HepG2 (cell line): ENCODE results near the gene LYZL1. TPM values are rescaled to one million over a fixed set of nuclear protein-coding genes. Genes with fewer than 3 reads are reported as not detected.

Experiments
- ATAC-seq: fragments of 200-7000 bp; cut with Tn5 transposase; 3 replicates; pipeline ENCODE4 v1.9.1; 2020; ENCODE audit warnings: mild to moderate bottlenecking, moderate library complexity
- BruUV-seq: library from RNA; stranded (reverse); fragments of 400-500 nt; replicated peaks from 2 replicates; lab custom pipeline; 2021; lab: Mats Ljungman, UMichigan
- CTCF ChIA-PET: fragments of 300-600 bp; formaldehyde crosslinking; extraction: SDS; loops from one replicate; lab custom pipeline; 2021; ENCODE audit warnings: low total read pairs, inconsistent platforms, low intra/inter-chr PET ratio; lab: Yijun Ruan, JAX
- POLR2A ChIA-PET: fragments of 350-600 bp; sonication (Branson Sonifier 250); formaldehyde crosslinking; loops from one replicate; lab custom pipeline; 2020; ENCODE audit warnings: antibody characterized with exemption, inconsistent platforms; lab: Yijun Ruan, JAX
- DNase-seq: peaks from one replicate; pipeline ENCODE4 v3.0.0-alpha.2; 2015; ENCODE audit warnings: low spot score
- FAIRE-seq: peaks from 3 replicates; lab custom pipeline; 2011; peaks lifted over from hg19 to GRCh38; lab: Jason Lieb, UNC
- H2AFZ ChIP-seq: one replicate; pipeline ENCODE4 v1.6.1; 2011; ENCODE audit warnings: low read length, inconsistent platforms
- H3K27ac ChIP-seq: fragments of 300-600 bp; 3 replicates; pipeline ENCODE4 v1.8.0; 2011; ENCODE audit warnings: mixed run types, mild to moderate bottlenecking, mixed read lengths, low read length, inconsistent platforms; ENCODE audit not compliant: insufficient read depth; ENCODE audit errors: extremely low read length
- H3K27me3 ChIP-seq, 2 experiments: fragments of 200-600 bp in 1 of 2; 2 replicates in 1 of 2; 3 replicates in 1 of 2; pipeline versions ENCODE4 v1.6.0 to v1.8.0; 2011; ENCODE audit warnings: low read length in 2 of 2, mild to moderate bottlenecking in 2 of 2, moderate library complexity in 2 of 2, inconsistent platforms in 1 of 2; ENCODE audit not compliant: insufficient read depth in 2 of 2, control insufficient read depth in 1 of 2
- H3K36me3 ChIP-seq, 2 experiments: fragments of 200-600 bp in 1 of 2; replicated peaks in 1 of 2; 2 replicates in 1 of 2; 3 replicates in 1 of 2; pipeline versions ENCODE4 v1.5.1 to v1.8.0; 2011; ENCODE audit warnings: low read length in 2 of 2, inconsistent platforms in 1 of 2; ENCODE audit not compliant: insufficient read depth in 2 of 2, control insufficient read depth in 1 of 2
- H3K4me1 ChIP-seq: 2 replicates; pipeline ENCODE4 v1.5.1; 2012; ENCODE audit warnings: low read length, inconsistent platforms; ENCODE audit not compliant: insufficient read depth
- H3K4me2 ChIP-seq: 2 replicates; pipeline ENCODE4 v1.6.0; 2011; ENCODE audit warnings: low read depth, low read length, inconsistent platforms
- H3K4me3 ChIP-seq, 3 experiments: fragments of 200-600 bp in 1 of 3; sonication (generic), shearing (Covaris generic) in 1 of 3; replicated peaks in 1 of 3; 2 replicates each; pipeline ENCODE4 v1.5.1; 2011 to 2016; ENCODE audit warnings: low read length in 3 of 3, inconsistent platforms in 2 of 3, low read depth in 2 of 3, mild to moderate bottlenecking in 2 of 3, control low read depth in 1 of 3, mixed read lengths in 1 of 3; ENCODE audit not compliant: insufficient read depth in 1 of 3
- H3K79me2 ChIP-seq: one replicate; pipeline ENCODE4 v1.6.1; 2011; ENCODE audit warnings: low read length, inconsistent platforms; ENCODE audit not compliant: insufficient read depth
- H3K9ac ChIP-seq: 2 replicates; pipeline ENCODE4 v1.6.0; 2011; ENCODE audit warnings: mild to moderate bottlenecking, low read depth, low read length, inconsistent platforms; ENCODE audit not compliant: insufficient read depth
- H3K9me3 ChIP-seq: 2 replicates; pipeline ENCODE4 v1.5.1; 2012; ENCODE audit warnings: mild to moderate bottlenecking, low read length
- H4K20me1 ChIP-seq: 2 replicates; pipeline ENCODE4 v1.6.0; 2011; ENCODE audit warnings: inconsistent platforms, mild to moderate bottlenecking, low read length, moderate library complexity; ENCODE audit not compliant: insufficient read depth
- ARNTL ChIP-seq: sonication (generic); formaldehyde crosslinking; IDR thresholded peaks from 2 replicates; pipeline ENCODE4 v1.4.0; 2020; ENCODE audit warnings: mild to moderate bottlenecking, missing genetic modification reagents
- EHMT2 ChIP-seq: fragments of 200-600 bp; sonication (generic); IDR thresholded peaks from 2 replicates; pipeline ENCODE4 v1.7.0; 2017; ENCODE audit warnings: antibody characterized with exemption, low read depth, low read length, borderline replicate concordance
- ETS1 ChIP-seq: sonication (generic); formaldehyde crosslinking; IDR thresholded peaks from 2 replicates; pipeline ENCODE4 v1.4.0; 2020; ENCODE audit warnings: missing genetic modification reagents
- GATA4 ChIP-seq: sonication (generic); IDR thresholded peaks from 2 replicates; pipeline ENCODE4 v1.6.1; 2016; ENCODE audit warnings: antibody characterized with exemption, low read depth, borderline replicate concordance
- HOXA9 ChIP-seq: sonication (generic); formaldehyde crosslinking; IDR thresholded peaks from 2 replicates; pipeline ENCODE4 v1.8.1; 2022; ENCODE audit warnings: missing genetic modification reagents, mild to moderate bottlenecking, moderate library complexity, borderline replicate concordance
- KDM6A ChIP-seq: IDR thresholded peaks from 2 replicates; pipeline ENCODE4 v1.6.1; 2016; ENCODE audit warnings: low read depth
- MAFG ChIP-seq: sonication (generic); formaldehyde crosslinking; IDR thresholded peaks from 2 replicates; pipeline ENCODE4 v1.5.1; 2020; ENCODE audit warnings: mild to moderate bottlenecking, missing genetic modification reagents
- MIER3 ChIP-seq: IDR thresholded peaks from 2 replicates; pipeline ENCODE4 v1.6.1; 2016; ENCODE audit warnings: missing compliant biosample characterization, borderline replicate concordance
- MYC ChIP-seq: sonication (generic); formaldehyde crosslinking; IDR thresholded peaks from 2 replicates; pipeline ENCODE4 v1.9.0; 2021; ENCODE audit warnings: missing genetic modification reagents, borderline replicate concordance
- NCOA2 ChIP-seq: sonication (generic); formaldehyde crosslinking; IDR thresholded peaks from 2 replicates; pipeline ENCODE4 v1.8.0; 2022; ENCODE audit warnings: inconsistent platforms
- NKX3-1 ChIP-seq: sonication (generic); formaldehyde crosslinking; IDR thresholded peaks from 2 replicates; pipeline ENCODE4 v1.5.0; 2020; ENCODE audit warnings: missing genetic modification reagents
- PRDM4 ChIP-seq: sonication (generic); formaldehyde crosslinking; IDR thresholded peaks from 2 replicates; pipeline ENCODE4 v1.9.0; 2021; ENCODE audit warnings: missing genetic modification reagents, borderline replicate concordance
- ZBTB4 ChIP-seq: sonication (generic); formaldehyde crosslinking; IDR thresholded peaks from 2 replicates; pipeline ENCODE4 v1.4.0; 2020; ENCODE audit warnings: missing genetic modification reagents, mild to moderate bottlenecking, borderline replicate concordance
- ZNF12 ChIP-seq: sonication (generic); formaldehyde crosslinking; IDR thresholded peaks from 2 replicates; pipeline ENCODE4 v1.5.0; 2020; ENCODE audit warnings: missing genetic modification reagents
- ZNF180 ChIP-seq: sonication (generic); formaldehyde crosslinking; IDR thresholded peaks from 2 replicates; pipeline ENCODE4 v1.4.0; 2020; ENCODE audit warnings: low read depth, missing genetic modification reagents, borderline replicate concordance
- ZNF251 ChIP-seq: sonication (generic); formaldehyde crosslinking; IDR thresholded peaks from 2 replicates; pipeline ENCODE4 v1.9.0; 2021; ENCODE audit warnings: mild to moderate bottlenecking, missing genetic modification reagents
- ZNF274 ChIP-seq: sonication (generic); formaldehyde crosslinking; IDR thresholded peaks from 2 replicates; pipeline ENCODE4 v1.5.1; 2020; ENCODE audit warnings: mild to moderate bottlenecking, missing genetic modification reagents
- ZNF724P ChIP-seq: sonication (generic); formaldehyde crosslinking; IDR thresholded peaks from 2 replicates; pipeline ENCODE4 v1.8.0; 2022; ENCODE audit warnings: missing genetic modification reagents, borderline replicate concordance
- ZNF747 ChIP-seq: sonication (generic); formaldehyde crosslinking; IDR thresholded peaks from 2 replicates; pipeline ENCODE4 v1.8.1; 2023; ENCODE audit warnings: missing genetic modification reagents, mild to moderate bottlenecking, borderline replicate concordance
- WGBS: methylation state at CpG from one replicate; pipeline ENCODE4 v1.1.6; 2017; ENCODE audit warnings: low lambda C conversion rate; 5-methylcytosine and 5-hydroxymethylcytosine counted together
- in situ Hi-C: cut with HindIII; loops from 2 replicates; pipeline ENCODE4 v1.10.0; 2017; ENCODE audit warnings: low pct_unique_long_range_greater_than_20kb; ENCODE audit not compliant: extremely low pct_ligation_motif_present
- intact Hi-C: fragments of 100-400 bp; cut with micrococcal nuclease; formaldehyde crosslinking; loops from one replicate; pipeline ENCODE4 v1.10.0; 2022; ENCODE audit not compliant: unreplicated experiment
- polyA plus RNA-seq, 8 experiments: library from polyadenylated mRNA; depleted of rRNA in 3 of 8; stranded (reverse) in 7 of 8; unstranded in 1 of 8; fragments of >200 nt; fragmentation: Illumina TruSeq in 4 of 8; extraction: Trizol in 4 of 8; gene quantifications; 2 replicates each; pipeline versions ENCODE4 v1.2.1 to v1.2.3, GENCODE V29; 2011 to 2016; ENCODE audit warnings: low read depth in 4 of 8, missing spikeins in 1 of 8, mixed read lengths in 1 of 8; ENCODE audit not compliant: insufficient read depth in 1 of 8
- total RNA-seq, 5 experiments: library from RNA; depleted of rRNA; stranded (reverse); fragments of >200 nt; fragmentation: Illumina TruSeq; extraction: Trizol; gene quantifications; 2 replicates each; pipeline ENCODE4 v1.2.3, GENCODE V29; 2016; ENCODE audit warnings: low read depth in 1 of 5

LYZL1 gene
- total and polyA plus RNA-seq, 2 of the 13 experiments (the other 11 are each of a cell fraction or from before 2014, with no cell fraction given): not detected

GRCh38 chr10:29249018-29249417 is 39.9 kb upstream of the LYZL1 start:
- intact Hi-C loops: no loop called here
- H3K27ac ChIP-seq: no peak overlapping the region
- POLR2A ChIA-PET: no interaction called here
- H3K36me3 ChIP-seq: no peaks in the 10 kb centered on the region
- H3K4me1 ChIP-seq: no peaks in the 10 kb centered on the region
- no peak overlapping the region for H2AFZ ChIP-seq
- no peaks in the 10 kb centered on the region; a peak in 1 of 5 replicates for H3K27me3 ChIP-seq
- H3K9me3 ChIP-seq: no peaks in the 10 kb centered on the region
- TF ChIP-seq MAFG (CRISPR knock-in tag) (no peak), NKX3-1 (no peak), ZBTB4 (CRISPR knock-in tag) (no peak), ZNF12 (CRISPR knock-in tag) (no peak), EHMT2 (no peak), PRDM4 (no peak), GATA4 (no peak), ETS1 (CRISPR knock-in tag) (no peak), ZNF724P (no peak), ZNF747 (no peak), HOXA9 (CRISPR knock-in tag) (no peak), MYC (CRISPR knock-in tag) (no peak), ZNF251 (CRISPR knock-in tag) (no peak), ZNF180 (CRISPR knock-in tag) (no peak), ARNTL (CRISPR knock-in tag) (no peak), MIER3 (no peak), NCOA2 (no peak), KDM6A (CRISPR knock-in tag) (no peak), ZNF274 (CRISPR knock-in tag) (no peak)
- no peak for DNase-seq
- no peak overlapping the region for H3K4me3 ChIP-seq
- H3K79me2 ChIP-seq: no peaks in the 10 kb centered on the region
- no TSS peak for BruUV-seq
- CTCF ChIA-PET: no interaction called here
- H4K20me1 ChIP-seq: no peaks in the 10 kb centered on the region
- H3K4me2 ChIP-seq: no peak overlapping the region
- in situ Hi-C loops: loop anchor here (10.0 kb wide), 1 partner anchor 126 kb away; no protein-coding TSS in a partner anchor
- 8% methylated on average over 5 of the region's 5 CpGs for WGBS
- no peak for FAIRE-seq
- ATAC-seq: no peak
- no peak overlapping the region for H3K9ac ChIP-seq
